IPS-20b (cell line): ENCODE data around the gene NPAS3.

ENCODE experiments used
- H3K27ac ChIP-seq: one replicate; pipeline ENCODE4 v1.5.1; 2013; ENCODE audit warnings: low read length
- H3K27me3 ChIP-seq: 2 replicates; pipeline ENCODE4 v1.6.1; 2013; ENCODE audit warnings: mild to moderate bottlenecking, low read length, inconsistent platforms; ENCODE audit not compliant: insufficient read depth
- H3K36me3 ChIP-seq: 2 replicates; pipeline ENCODE4 v1.6.1; 2013; ENCODE audit warnings: low read depth, mild to moderate bottlenecking, inconsistent platforms, low read length, moderate library complexity; ENCODE audit not compliant: insufficient read depth
- H3K4me1 ChIP-seq: 2 replicates; pipeline ENCODE4 v1.6.1; 2013; ENCODE audit warnings: mild to moderate bottlenecking, control low read depth, inconsistent platforms, low read length, moderate library complexity; ENCODE audit not compliant: insufficient read depth
- H3K4me3 ChIP-seq: 2 replicates; pipeline ENCODE4 v1.5.1; 2013; ENCODE audit warnings: mild to moderate bottlenecking, low read length, inconsistent platforms
- H3K9ac ChIP-seq: 2 replicates; pipeline ENCODE4 v1.6.1; 2013; ENCODE audit warnings: low read depth, mild to moderate bottlenecking, inconsistent platforms, low read length, moderate library complexity
- H3K9me3 ChIP-seq: 2 replicates; pipeline ENCODE4 v1.6.1; 2013; ENCODE audit warnings: mild to moderate bottlenecking, low read depth, low read length, inconsistent platforms; ENCODE audit not compliant: insufficient read depth

The NPAS3 gene

DNA sequence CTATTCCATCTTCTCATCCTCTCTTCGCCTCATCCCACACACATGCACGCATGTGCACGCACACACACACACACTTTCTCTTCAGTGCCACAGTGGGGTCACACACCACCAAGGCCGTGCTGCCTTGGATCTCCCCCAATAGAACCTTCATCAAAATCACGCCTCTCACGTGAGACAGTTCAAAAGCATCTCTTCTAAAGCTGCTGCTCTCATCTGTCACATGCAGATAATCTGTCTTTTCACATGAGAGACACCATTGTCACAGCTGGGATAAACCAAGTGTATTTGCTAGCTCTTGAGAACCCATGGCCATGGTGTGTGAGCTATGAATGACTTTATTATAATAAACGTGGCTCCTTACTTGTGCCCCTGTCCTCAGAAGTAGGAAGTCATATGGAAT is 793.5 kb downstream of the NPAS3 start:
- no peaks in the 10 kb centered on the region for H3K9me3 ChIP-seq

DNA sequence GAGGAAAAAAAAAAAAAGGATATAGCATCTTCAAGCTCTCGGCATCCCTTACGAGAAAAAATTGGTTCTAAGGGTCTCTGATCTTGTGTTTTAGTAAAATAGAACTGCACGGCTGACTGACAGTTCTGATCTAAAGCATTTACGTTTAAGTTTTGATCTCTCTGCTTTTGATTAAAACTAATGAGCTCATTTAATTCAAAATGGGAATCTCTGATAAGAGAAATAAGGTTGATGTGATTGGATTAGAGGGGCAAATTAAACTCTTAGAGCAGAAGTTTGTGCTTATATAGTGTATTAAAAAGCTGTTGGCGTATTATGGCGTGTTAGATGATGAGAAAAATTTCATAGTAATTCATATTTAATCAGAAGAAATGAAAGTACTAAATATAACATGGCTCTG is 794.6 kb downstream of the NPAS3 start:
- no peak overlapping the region for H3K4me3 ChIP-seq
- H3K9me3 ChIP-seq: no peaks in the 10 kb centered on the region
- H3K36me3 ChIP-seq: no peaks in the 10 kb centered on the region
- H3K27me3 ChIP-seq: no peaks in the 10 kb centered on the region
- H3K9ac ChIP-seq: no peak overlapping the region
- H3K27ac ChIP-seq: no peak overlapping the region
- H3K4me1 ChIP-seq: peaks cover 10% of the 10 kb centered on the region; the same call in 1 of the 2 replicates

More for the DNA sequence above, 793.5 kb downstream of the NPAS3 start:
- H3K9ac ChIP-seq: no peak overlapping the region
- H3K27ac ChIP-seq: no peak overlapping the region
- H3K4me1 ChIP-seq: peaks cover 9% of the 10 kb centered on the region; the same call in 1 of the 2 replicates
- no peak overlapping the region for H3K4me3 ChIP-seq
- no peaks in the 10 kb centered on the region for H3K36me3 ChIP-seq
- no peaks in the 10 kb centered on the region for H3K27me3 ChIP-seq

DNA sequence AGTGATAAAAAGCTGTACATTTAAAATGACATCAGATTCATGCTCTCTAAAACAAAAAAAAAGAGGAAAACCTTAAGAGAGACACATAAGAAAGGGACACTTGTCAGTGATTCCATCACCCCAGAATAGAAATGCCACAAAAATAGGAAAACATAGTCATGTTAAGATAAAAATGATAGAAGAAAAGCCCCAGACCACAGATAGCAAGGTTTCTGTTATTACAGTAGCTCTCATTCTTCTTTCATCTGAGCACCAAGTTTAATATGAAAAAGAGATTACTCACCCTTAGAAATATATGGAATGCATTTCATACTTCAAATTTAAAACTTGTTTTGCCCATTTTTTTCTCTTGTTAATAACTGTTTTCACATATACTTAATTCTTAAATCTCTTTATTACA is 795.0 kb downstream of the NPAS3 start:
- H3K27ac ChIP-seq: no peak overlapping the region
- no peaks in the 10 kb centered on the region for H3K27me3 ChIP-seq
- H3K4me3 ChIP-seq: no peak overlapping the region
- peaks cover 14% of the 10 kb centered on the region; the same call in 1 of the 2 replicates for H3K4me1 ChIP-seq
- no peaks in the 10 kb centered on the region for H3K9me3 ChIP-seq
- no peaks in the 10 kb centered on the region for H3K36me3 ChIP-seq
- H3K9ac ChIP-seq: no peak overlapping the region

DNA sequence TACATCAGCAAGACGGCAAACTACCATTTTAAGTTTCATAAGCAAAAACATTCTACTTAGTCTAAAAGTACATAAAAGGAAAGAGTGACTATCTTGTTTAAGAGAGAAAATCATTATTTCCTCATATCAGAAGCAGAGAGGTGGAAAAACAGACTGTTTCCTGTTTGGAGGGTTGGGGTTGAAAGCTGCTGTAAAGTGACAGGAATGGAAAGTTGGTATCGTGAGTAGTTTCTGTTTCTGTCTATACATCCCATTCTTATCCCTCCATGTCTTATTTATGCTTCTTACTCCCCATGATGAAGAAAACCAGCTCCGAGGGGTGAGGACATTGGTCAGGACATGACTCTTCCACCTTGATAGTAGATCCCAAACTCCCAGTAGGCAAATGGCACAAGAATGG is 795.7 kb downstream of the NPAS3 start:
- Histone ChIP-seq H3K27ac (no peak overlapping the region), H3K9ac (no peak overlapping the region), H3K4me3 (no peak overlapping the region), H3K4me1 (peaks cover 14% of the 10 kb centered on the region; the same call in 1 of the 2 replicates), H3K9me3 (no peaks in the 10 kb centered on the region), H3K36me3 (no peaks in the 10 kb centered on the region), H3K27me3 (no peaks in the 10 kb centered on the region)

DNA sequence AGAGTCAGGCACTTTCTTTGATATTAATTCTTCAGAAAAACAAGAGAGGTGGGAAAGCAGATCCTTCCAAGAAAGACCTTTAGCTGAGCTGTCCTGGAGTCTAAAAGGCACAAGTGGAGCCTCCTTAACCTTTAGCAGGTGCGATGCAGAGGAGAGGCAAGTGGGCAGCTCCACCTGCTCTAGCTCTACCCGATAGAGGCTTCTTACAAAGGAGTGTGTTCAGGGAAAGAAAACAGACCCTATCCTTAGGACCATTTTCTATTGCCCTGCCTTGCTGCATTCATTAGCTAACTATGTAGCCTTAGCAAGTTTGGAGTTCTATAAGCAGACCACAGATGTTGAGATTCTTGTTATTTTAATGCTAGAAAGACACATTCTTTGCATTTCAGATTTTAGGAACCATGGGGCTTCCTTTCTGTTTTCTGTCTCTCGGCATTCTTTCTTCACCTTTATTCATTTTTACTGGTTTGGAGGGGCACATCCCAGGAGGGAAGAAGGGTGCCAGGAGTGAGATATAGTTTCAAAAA is 797.7 kb downstream of the NPAS3 start:
- H3K9ac ChIP-seq: no peak overlapping the region
- H3K4me3 ChIP-seq: no peak overlapping the region
- no peak overlapping the region for H3K27ac ChIP-seq

DNA sequence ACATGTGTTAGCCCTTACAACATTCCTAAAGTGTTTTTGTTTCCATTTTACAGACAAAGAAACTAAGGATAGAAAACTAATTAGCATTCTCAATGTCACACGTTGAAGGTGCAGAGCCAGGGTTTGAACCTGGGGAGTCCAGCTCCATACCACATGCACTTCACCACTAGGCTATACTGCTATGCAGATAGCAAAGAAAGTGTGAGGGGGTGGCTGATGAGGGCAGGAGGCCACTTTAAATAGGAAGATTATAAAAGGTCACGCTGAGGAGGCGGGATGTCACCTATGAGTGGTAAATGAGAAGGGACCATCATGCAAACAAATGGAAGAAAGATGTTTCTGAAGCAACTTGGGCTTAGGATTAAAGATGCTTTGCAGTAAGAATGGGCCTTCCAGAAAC is 798.3 kb downstream of the NPAS3 start:
- no peak overlapping the region for H3K4me3 ChIP-seq
- no peaks in the 10 kb centered on the region for H3K27me3 ChIP-seq
- no peak overlapping the region for H3K9ac ChIP-seq
- no peak overlapping the region for H3K27ac ChIP-seq
- no peaks in the 10 kb centered on the region for H3K9me3 ChIP-seq
- H3K4me1 ChIP-seq: peaks cover 14% of the 10 kb centered on the region; the same call in 1 of the 2 replicates
- no peaks in the 10 kb centered on the region for H3K36me3 ChIP-seq

More for the DNA sequence above, 797.7 kb downstream of the NPAS3 start:
- Histone ChIP-seq H3K4me1 (peaks cover 14% of the 10 kb centered on the region; the same call in 1 of the 2 replicates), H3K27me3 (no peaks in the 10 kb centered on the region), H3K9me3 (no peaks in the 10 kb centered on the region), H3K36me3 (no peaks in the 10 kb centered on the region)

DNA sequence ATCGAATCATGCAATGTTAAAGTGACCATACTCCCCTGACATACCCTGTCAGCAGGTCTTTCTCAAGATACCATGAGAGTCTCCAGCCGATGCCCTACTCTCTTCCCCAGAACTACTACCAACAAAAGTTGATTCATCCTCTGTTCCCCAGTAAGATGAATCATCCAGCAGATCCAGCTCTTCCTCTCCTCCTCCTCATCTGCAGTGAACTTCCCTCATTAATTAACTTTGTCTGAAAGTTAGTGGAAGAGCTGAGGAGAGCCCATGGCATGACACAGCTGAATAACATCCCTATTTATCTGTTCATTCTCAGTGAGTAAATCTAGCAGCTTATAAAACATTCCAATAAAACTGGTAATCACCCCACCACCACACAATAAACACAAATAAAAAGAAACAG is 798.8 kb downstream of the NPAS3 start:
- Histone ChIP-seq H3K27me3 (no peaks in the 10 kb centered on the region), H3K9ac (no peak overlapping the region), H3K27ac (no peak overlapping the region)

DNA sequence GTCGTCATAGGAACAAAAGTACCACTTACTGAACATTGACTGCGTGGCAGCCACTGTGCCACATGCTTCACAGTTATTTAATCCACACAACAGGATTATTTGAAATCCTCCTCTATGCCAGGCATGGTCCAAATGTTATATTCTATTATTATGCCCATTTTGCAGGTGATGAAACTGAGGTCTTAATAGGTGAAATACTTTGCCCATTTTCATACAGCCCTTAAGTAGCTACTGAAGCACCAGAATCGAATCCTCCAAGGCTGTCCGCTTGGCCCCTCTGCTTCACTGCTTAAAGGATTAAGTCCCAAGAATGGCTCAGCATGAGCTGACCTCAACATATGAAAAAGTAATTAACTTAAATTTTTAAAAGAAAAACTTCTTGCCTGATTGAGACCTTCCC is 799.4 kb downstream of the NPAS3 start:
- H3K9ac ChIP-seq: no peak overlapping the region
- H3K4me1 ChIP-seq: peaks cover 14% of the 10 kb centered on the region; the same call in 1 of the 2 replicates
- no peaks in the 10 kb centered on the region; the same call in 1 of the 2 replicates for H3K9me3 ChIP-seq
- H3K27me3 ChIP-seq: no peaks in the 10 kb centered on the region
- no peak overlapping the region for H3K4me3 ChIP-seq
- H3K27ac ChIP-seq: no peak overlapping the region
- H3K36me3 ChIP-seq: no peaks in the 10 kb centered on the region

More for the DNA sequence above, 798.8 kb downstream of the NPAS3 start:
- no peak overlapping the region for H3K4me3 ChIP-seq
- no peaks in the 10 kb centered on the region for H3K9me3 ChIP-seq
- no peaks in the 10 kb centered on the region for H3K36me3 ChIP-seq
- H3K4me1 ChIP-seq: peaks cover 14% of the 10 kb centered on the region; the same call in 1 of the 2 replicates

DNA sequence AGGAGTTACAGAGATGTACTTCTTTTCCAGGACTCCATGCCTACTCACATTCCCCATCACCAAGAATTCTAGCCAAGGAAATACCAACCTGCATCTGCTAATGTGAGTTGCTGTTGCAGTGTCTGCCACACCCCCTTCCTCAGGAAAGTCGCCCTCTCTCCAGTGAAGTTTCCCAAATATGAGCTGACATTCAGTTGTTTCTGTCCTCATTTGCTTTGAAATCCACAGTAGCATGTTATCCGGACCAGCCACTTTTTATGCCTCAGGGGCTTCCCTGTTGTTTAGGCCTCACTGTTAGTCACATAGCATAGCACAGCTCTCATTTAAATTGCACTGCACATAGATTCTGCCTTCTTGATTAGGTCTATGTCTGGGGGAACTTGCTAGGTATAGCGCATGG is 799.8 kb downstream of the NPAS3 start:
- no peak overlapping the region for H3K27ac ChIP-seq
- no peak overlapping the region for H3K4me3 ChIP-seq
- no peaks in the 10 kb centered on the region for H3K36me3 ChIP-seq
- no peak overlapping the region for H3K9ac ChIP-seq
- no peaks in the 10 kb centered on the region for H3K27me3 ChIP-seq
- no peaks in the 10 kb centered on the region; the same call in 1 of the 2 replicates for H3K9me3 ChIP-seq
- H3K4me1 ChIP-seq: peaks cover 14% of the 10 kb centered on the region; the same call in 1 of the 2 replicates

DNA sequence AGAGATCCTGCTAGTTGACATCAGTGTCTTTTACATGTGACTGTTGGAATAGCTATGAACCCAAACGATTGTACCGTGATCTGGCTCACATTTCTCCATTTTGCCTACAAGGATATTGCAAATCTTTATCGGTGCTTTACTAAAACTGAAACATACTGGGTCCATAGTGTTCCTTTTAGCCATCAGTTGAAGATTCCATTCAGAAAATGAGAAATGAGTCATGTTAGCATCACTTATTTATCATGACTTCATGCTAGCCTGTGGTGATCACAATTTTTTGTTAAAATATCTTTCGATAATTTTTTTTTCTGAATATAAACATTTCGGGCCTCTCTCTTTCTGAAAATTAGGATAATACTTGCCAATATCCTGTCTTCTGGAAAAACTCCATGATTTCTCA is 801.9 kb downstream of the NPAS3 start:
- H3K9ac ChIP-seq: no peak overlapping the region
- no peak overlapping the region for H3K4me3 ChIP-seq
- no peaks in the 10 kb centered on the region for H3K27me3 ChIP-seq
- no peak overlapping the region for H3K27ac ChIP-seq
- no peaks in the 10 kb centered on the region; the same call in 1 of the 2 replicates for H3K9me3 ChIP-seq
- no peaks in the 10 kb centered on the region for H3K36me3 ChIP-seq
- peaks cover 14% of the 10 kb centered on the region; the same call in 1 of the 2 replicates for H3K4me1 ChIP-seq

DNA sequence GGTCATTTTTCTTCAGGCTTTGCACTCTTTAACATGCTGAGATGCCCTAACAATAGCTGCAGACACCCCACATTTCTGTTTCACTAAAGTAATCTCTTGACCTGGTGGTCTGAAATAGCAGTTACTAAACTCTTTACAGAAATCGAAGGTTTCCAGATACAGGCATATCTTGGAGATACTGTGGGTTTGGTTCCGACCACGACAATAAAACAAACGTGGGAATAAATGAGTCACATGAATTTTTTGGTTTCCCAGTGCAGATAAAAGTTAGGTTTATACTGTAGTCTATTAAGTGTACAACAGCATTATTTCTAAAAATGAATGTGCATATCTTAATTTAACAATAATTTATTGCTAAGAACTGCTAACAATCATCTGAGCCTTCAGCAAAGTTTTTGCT is 803.5 kb downstream of the NPAS3 start:
- H3K4me3 ChIP-seq: no peak overlapping the region
- no peaks in the 10 kb centered on the region for H3K27me3 ChIP-seq
- 0 out of 2 replicates have a peak, but pooled peaks cover 6% of the 10 kb centered on the region for H3K4me1 ChIP-seq
- no peak overlapping the region for H3K9ac ChIP-seq
- no peaks in the 10 kb centered on the region for H3K36me3 ChIP-seq
- H3K27ac ChIP-seq: no peak overlapping the region
- H3K9me3 ChIP-seq: no peaks in the 10 kb centered on the region; the same call in 1 of the 2 replicates

DNA sequence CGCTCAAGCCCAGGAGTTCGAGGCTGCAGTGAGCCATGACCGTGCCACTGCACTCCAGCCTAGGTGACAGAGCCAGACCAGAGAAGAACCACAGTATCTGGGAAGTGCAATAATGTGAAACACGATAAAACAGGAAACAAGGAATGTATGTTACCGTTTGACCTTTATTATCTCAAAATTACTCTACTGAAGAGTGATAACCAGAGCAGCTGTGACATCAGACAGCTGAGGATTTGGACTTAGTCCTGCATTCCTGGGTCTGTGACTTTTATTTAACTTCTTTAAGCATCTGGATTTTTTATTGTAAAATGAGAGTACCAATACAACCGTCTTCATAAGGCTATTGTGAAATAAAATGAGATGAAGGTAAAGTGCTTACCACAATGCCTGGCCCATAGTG is 806.5 kb downstream of the NPAS3 start:
- Histone ChIP-seq H3K36me3 (no peaks in the 10 kb centered on the region), H3K9me3 (no peaks in the 10 kb centered on the region; the same call in 1 of the 2 replicates), H3K4me3 (no peak overlapping the region), H3K27me3 (no peaks in the 10 kb centered on the region), H3K4me1 (no peaks in the 10 kb centered on the region), H3K9ac (no peak overlapping the region), H3K27ac (no peak overlapping the region)
